Stimulated activated CD8-positive, alpha-beta memory T cell treated with anti-CD3 and anti-CD28 coated beads, Interleukin-15, amount 100 ng/mL, for 1 hour (primary cell): Measurements from ENCODE around the gene CCDC43.

Source experiments
- DNase-seq: peaks from one replicate; pipeline ENCODE4 v3.0.0-alpha.2; 2020; ENCODE audit warnings: low read depth

Gene CCDC43

DNA sequence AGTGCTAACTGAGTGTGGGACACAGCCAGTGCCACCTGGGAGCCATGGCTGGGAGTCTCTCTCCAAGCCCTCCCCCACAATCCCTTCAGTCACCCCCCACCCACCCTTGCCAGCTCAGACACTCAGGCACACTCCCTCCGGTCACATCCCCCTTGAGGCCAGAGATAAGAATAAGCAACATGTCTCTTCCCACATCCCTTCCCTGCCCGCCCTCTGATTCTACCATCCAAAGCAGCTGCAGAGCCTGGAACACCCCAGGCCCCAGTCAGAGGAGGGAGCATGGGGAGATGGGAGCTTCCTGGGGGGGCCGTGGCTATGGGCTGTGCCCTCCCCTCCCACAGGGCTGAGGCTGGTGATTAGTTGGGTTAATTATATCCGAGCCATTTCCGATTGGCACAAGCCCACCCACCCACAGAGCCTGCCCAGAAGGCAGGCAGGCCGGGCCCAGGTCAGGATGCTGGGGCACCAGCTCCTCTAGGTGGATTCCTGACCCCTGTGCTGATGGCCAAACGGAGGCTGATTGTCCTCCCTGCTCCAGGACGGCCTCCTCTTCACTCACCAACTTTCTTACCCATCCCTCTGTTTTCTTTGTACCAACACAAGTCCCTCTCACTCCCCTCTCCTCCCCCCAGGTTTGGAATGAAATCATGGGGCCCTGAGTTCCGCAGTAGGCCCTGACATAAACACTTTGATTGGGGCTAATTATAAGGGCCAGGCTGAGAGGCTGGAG is 61.9 kb downstream of the CCDC43 start:
- DNase-seq = no peak
